ENCODE measurements around the gene PRKACG.
A peak's percentile ranks its signal among the peaks of the same experiment; 100 is the strongest.

Gene PRKACG

DNA sequence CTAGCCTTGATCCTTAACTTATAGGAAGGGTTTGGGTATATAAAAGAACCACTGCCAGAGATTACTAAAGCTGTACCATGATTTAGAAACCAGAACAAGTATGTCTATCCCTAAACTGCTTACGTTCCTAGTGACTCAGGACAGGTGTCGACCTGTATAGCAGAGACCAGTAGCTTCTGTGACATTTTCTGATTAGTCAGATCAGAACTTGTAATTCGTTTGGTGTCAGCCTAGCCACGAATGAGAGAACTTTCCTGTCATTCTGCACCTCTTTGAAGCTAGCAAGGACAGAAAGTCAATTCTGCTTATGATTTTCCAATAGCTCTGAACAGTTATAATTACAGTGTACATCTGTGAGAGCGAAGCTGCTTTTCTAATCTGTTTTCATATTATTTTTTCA, 39.5 kb downstream of the PRKACG start:
- Histone ChIP-seq H3F3A (ENCODE audit: low read depth) (peaks cover 3% of the 10 kb centered on the region; the same call in 1 of the 2 replicates), H3K4me2 (ENCODE audit: low read depth, low read length, poor library complexity, severe bottlenecking) (peak overlapping the region; percentile 12), H3K27me3 (ENCODE audit: insufficient read depth, low read length, poor library complexity, severe bottlenecking) (no peaks in the 10 kb centered on the region), H3K4me1 (ENCODE audit: insufficient read depth, low read length, poor library complexity, severe bottlenecking) (peaks cover 28% of the 10 kb centered on the region), H3K9me2 (replicated peaks; ENCODE audit: low read depth, low read length) (no peaks in the 10 kb centered on the region), H3K4me3 (ENCODE audit: low read length, poor library complexity, severe bottlenecking) (no peak overlapping the region), H3K9me3 (ENCODE audit: insufficient read depth, low read depth, low read length) (peaks cover 4% of the 10 kb centered on the region; the same call in 1 of the 2 replicates), H3K36me3 (ENCODE audit: insufficient read depth, low read length) (no peaks in the 10 kb centered on the region), H3K9ac (ENCODE audit: low read depth, low read length, poor library complexity, severe bottlenecking) (no peak overlapping the region), H2AFZ (ENCODE audit: low read length) (no peak overlapping the region), H3K79me2 (ENCODE audit: insufficient read depth, low read length) (no peaks in the 10 kb centered on the region), H4K20me1 (ENCODE audit: insufficient read depth, low read length, poor library complexity, severe bottlenecking) (no peaks in the 10 kb centered on the region)
- TF ChIP-seq EZH2phosphoT487 (IDR thresholded peaks at IDR 0.05; ENCODE audit: borderline replicate concordance) (no peak), CTCF (conservative IDR thresholded peaks at IDR 0.05; ENCODE audit: low read length) (no peak)

DNA sequence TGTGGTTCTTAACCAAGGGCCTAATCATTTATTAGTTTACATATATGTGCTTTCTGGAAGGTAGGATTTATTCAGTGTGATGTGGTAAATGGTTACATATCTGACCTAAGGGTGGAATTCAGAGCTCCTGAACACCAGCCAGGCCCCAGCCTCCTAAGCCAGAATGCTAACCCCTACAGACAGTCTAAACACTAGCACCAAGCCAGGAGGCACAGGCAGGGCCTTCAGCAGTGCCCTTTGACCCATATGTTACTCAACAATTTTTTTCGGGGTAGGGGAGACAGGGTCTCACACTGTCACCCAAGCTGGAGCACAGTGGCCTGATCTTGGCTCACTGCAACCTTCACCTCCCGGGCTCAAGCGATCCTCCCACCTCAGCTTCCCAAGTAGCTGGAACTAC, 40.3 kb downstream of the PRKACG start:
- no peak overlapping the region for H3K4me3 ChIP-seq (ENCODE audit: low read length, poor library complexity, severe bottlenecking)
- H3K9ac ChIP-seq (ENCODE audit: low read depth, low read length, poor library complexity, severe bottlenecking): no peak overlapping the region
- no peak for TF ChIP-seq CTCF (conservative IDR thresholded peaks at IDR 0.05; ENCODE audit: low read length)
- no peak for TF ChIP-seq EZH2phosphoT487 (IDR thresholded peaks at IDR 0.05; ENCODE audit: borderline replicate concordance)

DNA sequence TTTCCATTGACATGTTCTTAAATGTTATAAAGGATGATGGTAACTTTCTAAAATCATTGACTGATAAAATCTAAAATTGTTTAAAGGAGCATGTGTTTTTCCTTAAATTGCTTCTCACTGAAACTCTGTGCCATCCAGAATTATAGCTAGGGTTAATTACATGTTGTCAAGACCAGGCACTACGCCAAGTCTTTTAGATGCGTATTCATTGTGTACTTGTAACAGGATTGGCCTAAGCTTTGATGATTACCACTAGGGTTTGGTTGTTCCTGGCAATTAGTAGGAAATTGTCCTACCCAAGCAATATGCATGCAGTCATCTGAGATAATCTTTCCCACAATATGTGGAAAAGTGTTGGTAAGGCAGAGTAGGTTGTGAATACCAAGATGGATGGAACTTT, 43.8 kb downstream of the PRKACG start:
- H3K4me1 ChIP-seq (ENCODE audit: insufficient read depth, low read length, poor library complexity, severe bottlenecking): peaks cover 13% of the 10 kb centered on the region
- no peak overlapping the region for H3K4me3 ChIP-seq (ENCODE audit: low read length, poor library complexity, severe bottlenecking)
- H4K20me1 ChIP-seq (ENCODE audit: insufficient read depth, low read length, poor library complexity, severe bottlenecking): no peaks in the 10 kb centered on the region
- no peaks in the 10 kb centered on the region; the same call in 1 of the 2 replicates for H3F3A ChIP-seq (ENCODE audit: low read depth)
- H3K4me2 ChIP-seq (ENCODE audit: low read depth, low read length, poor library complexity, severe bottlenecking): no peak overlapping the region
- no peaks in the 10 kb centered on the region for H3K79me2 ChIP-seq (ENCODE audit: insufficient read depth, low read length)
- no peaks in the 10 kb centered on the region for H3K27me3 ChIP-seq (ENCODE audit: insufficient read depth, low read length, poor library complexity, severe bottlenecking)
- no peak overlapping the region for H3K9ac ChIP-seq (ENCODE audit: low read depth, low read length, poor library complexity, severe bottlenecking)
- TF ChIP-seq EZH2phosphoT487 (IDR thresholded peaks at IDR 0.05; ENCODE audit: borderline replicate concordance): no peak
- H3K9me3 ChIP-seq (ENCODE audit: insufficient read depth, low read depth, low read length): no peaks in the 10 kb centered on the region
- no peaks in the 10 kb centered on the region for H3K9me2 ChIP-seq (replicated peaks; ENCODE audit: low read depth, low read length)
- H3K36me3 ChIP-seq (ENCODE audit: insufficient read depth, low read length): no peaks in the 10 kb centered on the region
- no peak overlapping the region for H2AFZ ChIP-seq (ENCODE audit: low read length)

More for the DNA sequence above, 40.3 kb downstream of the PRKACG start:
- Histone ChIP-seq H3K4me1 (ENCODE audit: insufficient read depth, low read length, poor library complexity, severe bottlenecking) (peaks cover 20% of the 10 kb centered on the region), H3K36me3 (ENCODE audit: insufficient read depth, low read length) (no peaks in the 10 kb centered on the region), H2AFZ (ENCODE audit: low read length) (no peak overlapping the region), H3K27me3 (ENCODE audit: insufficient read depth, low read length, poor library complexity, severe bottlenecking) (no peaks in the 10 kb centered on the region), H3K9me3 (ENCODE audit: insufficient read depth, low read depth, low read length) (peaks cover 4% of the 10 kb centered on the region; the same call in 1 of the 2 replicates), H3F3A (ENCODE audit: low read depth) (no peaks in the 10 kb centered on the region; the same call in 1 of the 2 replicates), H3K9me2 (replicated peaks; ENCODE audit: low read depth, low read length) (no peaks in the 10 kb centered on the region), H3K79me2 (ENCODE audit: insufficient read depth, low read length) (no peaks in the 10 kb centered on the region), H4K20me1 (ENCODE audit: insufficient read depth, low read length, poor library complexity, severe bottlenecking) (no peaks in the 10 kb centered on the region), H3K4me2 (ENCODE audit: low read depth, low read length, poor library complexity, severe bottlenecking) (no peak overlapping the region)

- H3K9me2 ChIP-seq (replicated peaks; ENCODE audit: low read depth, low read length): no peaks in the 10 kb centered on the region
- no peak overlapping the region for H3K4me2 ChIP-seq (ENCODE audit: low read depth, low read length, poor library complexity, severe bottlenecking)
- no peaks in the 10 kb centered on the region for H3K27me3 ChIP-seq (ENCODE audit: insufficient read depth, low read length, poor library complexity, severe bottlenecking)
- H3K36me3 ChIP-seq (ENCODE audit: insufficient read depth, low read length): no peaks in the 10 kb centered on the region
- H3K4me1 ChIP-seq (ENCODE audit: insufficient read depth, low read length, poor library complexity, severe bottlenecking): peaks cover 11% of the 10 kb centered on the region
- TF ChIP-seq EZH2phosphoT487 (IDR thresholded peaks at IDR 0.05; ENCODE audit: borderline replicate concordance): no peak
- no peak for TF ChIP-seq CTCF (conservative IDR thresholded peaks at IDR 0.05; ENCODE audit: low read length)
- H3K9me3 ChIP-seq (ENCODE audit: insufficient read depth, low read depth, low read length): no peaks in the 10 kb centered on the region
- no peak overlapping the region for H3K4me3 ChIP-seq (ENCODE audit: low read length, poor library complexity, severe bottlenecking)
- no peaks in the 10 kb centered on the region for H3K79me2 ChIP-seq (ENCODE audit: insufficient read depth, low read length)
- no peaks in the 10 kb centered on the region for H4K20me1 ChIP-seq (ENCODE audit: insufficient read depth, low read length, poor library complexity, severe bottlenecking)
- no peak overlapping the region for H2AFZ ChIP-seq (ENCODE audit: low read length)
- H3K9ac ChIP-seq (ENCODE audit: low read depth, low read length, poor library complexity, severe bottlenecking): no peak overlapping the region
- H3F3A ChIP-seq (ENCODE audit: low read depth): no peaks in the 10 kb centered on the region; the same call in 1 of the 2 replicates
Measured at GRCh38 chr9:68969538-68969937, 44.4 kb downstream of the PRKACG start.
